HEK293 (cell line): Measurements from ENCODE around the gene CYP2S1.

Experiments used
- CTCF ChIP-seq: fragments of 450-650 bp; formaldehyde crosslinking; IDR thresholded peaks from 2 replicates; pipeline ENCODE4 v1.5.1; 2016; ENCODE audit warnings: missing biosample characterization, missing genetic modification characterization
- KLF1 ChIP-seq: fragments of 450-650 bp; formaldehyde crosslinking; IDR thresholded peaks from 2 replicates; pipeline ENCODE4 v1.5.1; 2016; ENCODE audit warnings: missing biosample characterization, missing genetic modification characterization
- OSR2 ChIP-seq: fragments of 450-650 bp; formaldehyde crosslinking; IDR thresholded peaks from 2 replicates; pipeline ENCODE4 v1.5.1; 2016; ENCODE audit warnings: missing biosample characterization, missing genetic modification characterization
- YY1 ChIP-seq: fragments of 450-650 bp; formaldehyde crosslinking; IDR thresholded peaks from 2 replicates; pipeline ENCODE4 v1.5.1; 2018; ENCODE audit warnings: missing biosample characterization, missing genetic modification characterization
- ZBTB1 ChIP-seq: fragments of 450-650 bp; formaldehyde crosslinking; IDR thresholded peaks from 2 replicates; pipeline ENCODE4 v1.5.1; 2016; ENCODE audit warnings: missing biosample characterization, missing genetic modification characterization
- ZBTB7A ChIP-seq: fragments of 450-650 bp; formaldehyde crosslinking; IDR thresholded peaks from 2 replicates; pipeline ENCODE4 v1.5.1; 2016; ENCODE audit warnings: low read depth, missing biosample characterization, missing genetic modification characterization
- ZFP3 ChIP-seq: fragments of 450-650 bp; formaldehyde crosslinking; IDR thresholded peaks from 2 replicates; pipeline ENCODE4 v1.5.1; 2016; ENCODE audit warnings: low read depth, missing biosample characterization, missing genetic modification characterization
- ZFP69B ChIP-seq: fragments of 450-650 bp; formaldehyde crosslinking; IDR thresholded peaks from 2 replicates; pipeline ENCODE4 v1.5.1; 2016; ENCODE audit warnings: missing biosample characterization, missing genetic modification characterization
- ZIC2 ChIP-seq: fragments of 450-650 bp; formaldehyde crosslinking; IDR thresholded peaks from 2 replicates; pipeline ENCODE4 v1.5.1; 2016; ENCODE audit warnings: missing biosample characterization, missing genetic modification characterization
- ZNF335 ChIP-seq: fragments of 450-650 bp; formaldehyde crosslinking; conservative IDR thresholded peaks from 2 replicates; pipeline ENCODE4 v1.5.1; 2016; ENCODE audit warnings: missing biosample characterization, missing genetic modification characterization
- ZNF558 ChIP-seq: fragments of 450-650 bp; formaldehyde crosslinking; IDR thresholded peaks from 2 replicates; pipeline ENCODE4 v1.5.1; 2016; ENCODE audit warnings: missing biosample characterization, missing genetic modification characterization
- ZNF629 ChIP-seq: fragments of 450-650 bp; formaldehyde crosslinking; IDR thresholded peaks from 2 replicates; pipeline ENCODE4 v1.5.1; 2017; ENCODE audit warnings: missing biosample characterization, missing genetic modification characterization
- TF ChIP-seq, protein P1 (sequence below): fragments of 450-650 bp; formaldehyde crosslinking; IDR thresholded peaks from 2 replicates; pipeline ENCODE4 v1.5.0; 2017; ENCODE audit warnings: missing biosample characterization, missing genetic modification characterization, borderline replicate concordance
- TF ChIP-seq, protein P2 (sequence below): fragments of 450-650 bp; formaldehyde crosslinking; IDR thresholded peaks from 2 replicates; pipeline ENCODE4 v1.5.1; 2016; ENCODE audit warnings: missing biosample characterization, missing genetic modification characterization

DNA sequence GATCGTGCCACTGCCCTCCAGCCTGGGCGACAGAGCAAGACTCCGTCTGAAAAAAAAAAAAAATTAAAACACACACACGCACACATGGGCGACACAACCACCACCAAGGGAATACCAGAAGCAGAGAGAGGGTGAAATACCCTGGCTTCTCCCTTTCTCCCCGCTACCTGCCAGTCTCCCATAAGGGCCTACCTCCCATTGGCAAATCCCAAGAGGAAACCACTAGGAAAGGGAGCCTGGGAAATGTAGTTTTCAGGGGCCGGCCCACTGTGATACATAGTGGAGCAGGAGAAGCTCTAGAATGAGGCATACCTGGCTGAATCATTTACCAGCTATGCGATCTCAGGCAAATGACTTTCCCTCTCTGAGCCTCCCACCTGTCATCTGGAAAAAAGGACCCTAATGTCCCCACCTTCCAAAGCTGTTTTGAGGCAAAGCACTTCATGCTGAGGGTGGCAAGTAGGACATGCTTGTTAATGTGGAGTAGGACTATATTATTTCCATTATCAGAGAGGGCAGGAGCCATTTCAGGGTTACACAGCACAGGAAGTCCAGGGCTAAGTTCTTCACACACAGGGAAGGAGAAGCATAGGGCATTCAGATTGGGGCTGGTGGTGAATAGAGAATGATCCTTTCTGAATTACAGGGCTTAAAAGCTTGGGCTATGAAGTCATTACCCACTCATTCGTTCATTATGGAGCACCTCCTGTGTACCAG is 56.8 kb downstream of the CYP2S1 start:
- TF ChIP-seq ZBTB7A (no peak), CTCF (tag by site-specific recombination) (no peak), KLF1 (tag by site-specific recombination) (no peak), ZIC2 (tag by site-specific recombination) (no peak), ZFP3 (tag by site-specific recombination) (no peak), ZBTB1 (tag by site-specific recombination) (no peak), ZNF558 (tag by site-specific recombination) (no peak), ZFP69B (tag by site-specific recombination) (no peak), ZNF629 (tag by site-specific recombination) (no peak), YY1 (tag by site-specific recombination) (no peak), OSR2 (tag by site-specific recombination) (no peak), ZNF335 (tag by site-specific recombination) (no peak)
- TF ChIP-seq, protein P1, sequence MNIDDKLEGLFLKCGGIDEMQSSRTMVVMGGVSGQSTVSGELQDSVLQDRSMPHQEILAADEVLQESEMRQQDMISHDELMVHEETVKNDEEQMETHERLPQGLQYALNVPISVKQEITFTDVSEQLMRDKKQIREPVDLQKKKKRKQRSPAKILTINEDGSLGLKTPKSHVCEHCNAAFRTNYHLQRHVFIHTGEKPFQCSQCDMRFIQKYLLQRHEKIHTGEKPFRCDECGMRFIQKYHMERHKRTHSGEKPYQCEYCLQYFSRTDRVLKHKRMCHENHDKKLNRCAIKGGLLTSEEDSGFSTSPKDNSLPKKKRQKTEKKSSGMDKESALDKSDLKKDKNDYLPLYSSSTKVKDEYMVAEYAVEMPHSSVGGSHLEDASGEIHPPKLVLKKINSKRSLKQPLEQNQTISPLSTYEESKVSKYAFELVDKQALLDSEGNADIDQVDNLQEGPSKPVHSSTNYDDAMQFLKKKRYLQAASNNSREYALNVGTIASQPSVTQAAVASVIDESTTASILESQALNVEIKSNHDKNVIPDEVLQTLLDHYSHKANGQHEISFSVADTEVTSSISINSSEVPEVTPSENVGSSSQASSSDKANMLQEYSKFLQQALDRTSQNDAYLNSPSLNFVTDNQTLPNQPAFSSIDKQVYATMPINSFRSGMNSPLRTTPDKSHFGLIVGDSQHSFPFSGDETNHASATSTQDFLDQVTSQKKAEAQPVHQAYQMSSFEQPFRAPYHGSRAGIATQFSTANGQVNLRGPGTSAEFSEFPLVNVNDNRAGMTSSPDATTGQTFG (tag by site-specific recombination): no peak
- TF ChIP-seq, protein P2, sequence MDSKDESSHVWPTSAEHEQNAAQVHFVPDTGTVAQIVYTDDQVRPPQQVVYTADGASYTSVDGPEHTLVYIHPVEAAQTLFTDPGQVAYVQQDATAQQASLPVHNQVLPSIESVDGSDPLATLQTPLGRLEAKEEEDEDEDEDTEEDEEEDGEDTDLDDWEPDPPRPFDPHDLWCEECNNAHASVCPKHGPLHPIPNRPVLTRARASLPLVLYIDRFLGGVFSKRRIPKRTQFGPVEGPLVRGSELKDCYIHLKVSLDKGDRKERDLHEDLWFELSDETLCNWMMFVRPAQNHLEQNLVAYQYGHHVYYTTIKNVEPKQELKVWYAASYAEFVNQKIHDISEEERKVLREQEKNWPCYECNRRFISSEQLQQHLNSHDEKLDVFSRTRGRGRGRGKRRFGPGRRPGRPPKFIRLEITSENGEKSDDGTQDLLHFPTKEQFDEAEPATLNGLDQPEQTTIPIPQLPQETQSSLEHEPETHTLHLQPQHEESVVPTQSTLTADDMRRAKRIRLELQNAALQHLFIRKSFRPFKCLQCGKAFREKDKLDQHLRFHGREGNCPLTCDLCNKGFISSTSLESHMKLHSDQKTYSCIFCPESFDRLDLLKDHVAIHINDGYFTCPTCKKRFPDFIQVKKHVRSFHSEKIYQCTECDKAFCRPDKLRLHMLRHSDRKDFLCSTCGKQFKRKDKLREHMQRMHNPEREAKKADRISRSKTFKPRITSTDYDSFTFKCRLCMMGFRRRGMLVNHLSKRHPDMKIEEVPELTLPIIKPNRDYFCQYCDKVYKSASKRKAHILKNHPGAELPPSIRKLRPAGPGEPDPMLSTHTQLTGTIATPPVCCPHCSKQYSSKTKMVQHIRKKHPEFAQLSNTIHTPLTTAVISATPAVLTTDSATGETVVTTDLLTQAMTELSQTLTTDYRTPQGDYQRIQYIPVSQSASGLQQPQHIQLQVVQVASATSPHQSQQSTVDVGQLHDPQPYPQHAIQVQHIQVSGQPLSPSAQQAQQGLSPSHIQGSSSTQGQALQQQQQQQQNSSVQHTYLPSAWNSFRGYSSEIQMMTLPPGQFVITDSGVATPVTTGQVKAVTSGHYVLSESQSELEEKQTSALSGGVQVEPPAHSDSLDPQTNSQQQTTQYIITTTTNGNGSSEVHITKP: peak; percentile 76
